NCI-H1417 (cell line): ENCODE data around the gene HARS1.
"Not testable (repeated sequence)": the region's sequence is repeated elsewhere in the genome, so short reads cannot be mapped to it uniquely, and the experiment has no call there.

ENCODE experiments used
- DNase-seq, 3 experiments: peaks; one replicate each; lab custom pipeline; 2025; lab: John Stamatoyannopoulos, UW

The HARS1 gene, protein sequence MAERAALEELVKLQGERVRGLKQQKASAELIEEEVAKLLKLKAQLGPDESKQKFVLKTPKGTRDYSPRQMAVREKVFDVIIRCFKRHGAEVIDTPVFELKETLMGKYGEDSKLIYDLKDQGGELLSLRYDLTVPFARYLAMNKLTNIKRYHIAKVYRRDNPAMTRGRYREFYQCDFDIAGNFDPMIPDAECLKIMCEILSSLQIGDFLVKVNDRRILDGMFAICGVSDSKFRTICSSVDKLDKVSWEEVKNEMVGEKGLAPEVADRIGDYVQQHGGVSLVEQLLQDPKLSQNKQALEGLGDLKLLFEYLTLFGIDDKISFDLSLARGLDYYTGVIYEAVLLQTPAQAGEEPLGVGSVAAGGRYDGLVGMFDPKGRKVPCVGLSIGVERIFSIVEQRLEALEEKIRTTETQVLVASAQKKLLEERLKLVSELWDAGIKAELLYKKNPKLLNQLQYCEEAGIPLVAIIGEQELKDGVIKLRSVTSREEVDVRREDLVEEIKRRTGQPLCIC

DNA sequence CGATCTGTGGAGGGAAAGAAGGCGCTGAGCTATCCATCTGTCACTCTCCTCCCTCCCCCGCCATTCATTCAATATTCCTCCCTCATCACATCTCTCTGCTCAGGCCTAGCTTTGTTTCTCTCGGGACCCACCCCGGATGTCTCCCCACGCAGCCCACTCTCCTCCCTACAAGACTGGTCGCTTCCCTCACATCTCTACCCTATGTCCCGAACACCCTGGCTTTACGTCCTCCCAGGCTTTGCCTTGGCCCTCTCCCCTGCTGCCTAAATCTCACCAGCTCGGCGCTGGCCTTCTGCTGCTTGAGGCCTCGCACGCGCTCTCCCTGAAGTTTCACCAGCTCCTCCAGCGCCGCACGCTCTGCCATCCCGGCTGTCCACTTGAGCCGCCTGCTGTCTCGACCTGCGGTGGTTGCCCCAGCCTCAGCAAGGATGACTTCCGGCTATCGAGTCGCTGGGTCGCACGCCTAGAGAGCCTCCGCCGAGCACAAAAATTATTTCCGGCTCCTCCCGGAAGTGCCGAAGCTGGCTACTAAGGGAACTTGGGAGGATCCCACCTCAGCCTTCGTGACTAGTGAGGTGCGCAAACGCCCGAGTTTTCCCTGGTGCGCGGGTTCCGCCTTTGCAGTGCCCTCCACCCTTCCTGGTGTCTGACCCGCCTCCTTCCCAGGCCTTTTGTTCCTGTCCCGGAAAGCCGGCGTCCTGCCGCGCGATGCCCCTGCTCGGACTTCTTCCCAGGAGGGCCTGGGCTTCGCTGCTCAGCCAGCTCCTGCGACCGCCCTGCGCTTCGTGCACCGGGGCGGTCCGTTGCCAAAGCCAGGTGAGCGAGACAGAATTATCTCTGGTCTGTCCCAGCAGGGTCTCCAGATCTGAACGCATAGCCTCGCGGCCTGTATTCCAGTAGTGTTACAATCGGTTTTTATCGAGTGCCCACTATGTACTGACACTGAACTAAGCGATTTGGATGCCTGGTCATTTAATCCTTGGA lies at the start of gene HARS1, which contains the start of gene HARS2:
TSS of gene HARS1 (minus strand) at position 430 of the 984 bp plus-strand sequence. CDS start at position 364, 66 bp downstream.
TSS of gene HARS2 (plus strand) at position 515 of the 984 bp plus-strand sequence. CDS start at position 709, 194 bp downstream.
- peak; percentile 80 to 92 (median 90) for DNase-seq

DNA sequence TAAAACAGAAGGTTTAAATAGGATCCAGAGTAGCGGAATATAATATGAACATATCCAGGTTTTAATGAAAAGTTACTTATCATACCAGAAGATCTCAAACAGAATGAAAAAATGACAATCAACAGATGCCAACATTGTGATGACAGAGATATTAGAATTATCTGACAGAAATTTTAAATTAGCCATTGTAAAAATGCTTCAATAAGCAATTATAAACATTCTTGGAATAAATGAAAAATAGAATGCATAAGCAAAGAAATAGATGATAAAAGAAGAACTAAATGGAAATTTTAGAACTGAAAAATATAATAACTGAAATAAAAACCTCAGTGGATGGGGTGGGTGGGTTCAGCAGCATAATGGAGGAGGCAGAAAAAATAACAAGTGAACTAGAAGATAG lies 46.3 kb upstream of the HARS1 start:
- DNase-seq: no peak

DNA sequence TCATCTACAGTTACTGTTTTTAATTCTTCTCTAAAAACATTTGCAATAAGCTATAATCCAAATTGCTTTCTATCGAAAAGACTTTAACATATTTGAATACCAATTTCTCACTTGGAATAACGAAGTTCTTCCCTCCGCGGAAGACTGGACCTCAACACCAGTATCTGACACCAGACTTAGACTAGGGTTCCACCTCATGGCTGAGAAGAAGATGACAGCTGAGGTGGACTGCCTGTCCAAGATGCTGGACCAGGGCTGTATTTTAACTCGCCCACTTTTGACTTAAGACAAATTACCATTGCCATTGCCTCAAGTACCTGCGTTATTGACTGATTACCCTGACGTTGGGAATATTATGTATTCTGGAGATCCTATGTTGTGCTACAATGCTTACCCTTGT lies 43.2 kb upstream of the HARS1 start:
- DNase-seq: peak in 1 of 3 experiments; percentile 54

DNA sequence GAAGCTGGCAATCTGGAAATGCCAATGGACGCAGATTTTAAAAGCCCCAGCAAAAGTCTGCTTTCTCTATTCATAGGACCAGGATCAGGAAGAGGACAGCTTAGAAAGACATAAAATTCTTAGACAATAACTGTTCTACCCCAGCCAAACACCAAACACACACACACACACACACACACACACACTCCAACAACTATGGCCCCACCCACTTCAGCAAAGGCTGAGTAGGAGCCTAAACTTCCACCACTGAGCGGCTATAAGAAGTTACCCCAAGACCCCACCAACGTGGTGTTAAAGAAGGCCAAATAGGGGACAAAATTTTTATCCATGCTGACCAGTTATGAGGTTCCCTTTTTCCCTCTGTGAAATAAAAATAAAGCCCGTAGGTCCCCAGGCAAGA lies 41.9 kb upstream of the HARS1 start:
- DNase-seq: no peak

DNA sequence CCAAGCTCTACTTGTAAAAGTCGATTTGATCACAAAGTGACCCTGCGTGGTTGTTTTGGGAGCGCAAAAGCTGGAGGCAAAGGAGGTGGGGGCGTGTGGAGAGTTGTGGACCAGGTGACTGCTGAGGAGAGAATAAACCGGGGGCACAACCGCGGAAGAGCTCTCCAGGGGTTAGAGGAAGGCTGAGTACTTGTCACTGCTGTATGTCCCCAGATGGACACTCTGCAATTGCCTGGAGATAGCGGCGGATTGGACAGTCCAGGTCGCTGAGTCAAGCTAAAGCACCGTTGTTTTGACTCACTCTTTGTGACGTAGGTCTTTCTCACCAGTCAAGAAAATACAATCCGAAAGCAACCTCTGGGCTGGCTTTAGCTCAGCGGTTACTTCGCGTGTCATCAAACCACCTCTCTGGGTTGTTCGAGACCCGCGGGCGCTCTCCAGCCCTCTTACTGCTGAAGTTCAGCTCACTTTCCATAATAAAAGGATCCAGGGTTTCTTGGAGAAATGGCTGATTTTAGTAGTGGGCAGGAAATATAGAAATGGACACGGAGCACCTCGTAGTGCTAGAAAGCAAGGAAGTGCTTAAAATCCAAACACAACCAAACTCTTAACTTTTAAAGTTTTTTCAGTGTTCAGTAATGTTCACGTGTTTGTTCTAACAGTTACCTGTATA lies 34.8 kb upstream of the HARS1 start:
- peak in 2 of 3 experiments; percentile 57 to 83 for DNase-seq

DNA sequence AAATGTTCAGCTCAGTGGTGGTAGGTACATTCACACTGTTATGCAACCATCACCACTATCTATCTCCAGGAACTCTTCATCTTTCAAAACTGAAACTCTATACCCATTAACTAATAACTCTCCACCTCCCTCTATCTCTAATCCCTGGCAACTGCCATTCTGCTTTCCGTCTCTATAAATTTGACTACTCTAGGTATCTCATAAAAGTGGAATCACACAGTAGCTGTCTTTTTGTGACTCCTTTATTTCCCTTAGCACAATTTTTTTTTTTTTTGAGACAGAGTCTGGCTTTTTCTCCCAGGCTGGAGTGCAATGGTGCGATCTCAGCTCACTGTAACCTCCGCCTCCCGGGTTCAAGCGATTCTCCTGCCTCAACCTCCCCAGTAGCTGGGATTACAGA lies 30.2 kb upstream of the HARS1 start:
- not testable (repeated sequence) for DNase-seq

DNA sequence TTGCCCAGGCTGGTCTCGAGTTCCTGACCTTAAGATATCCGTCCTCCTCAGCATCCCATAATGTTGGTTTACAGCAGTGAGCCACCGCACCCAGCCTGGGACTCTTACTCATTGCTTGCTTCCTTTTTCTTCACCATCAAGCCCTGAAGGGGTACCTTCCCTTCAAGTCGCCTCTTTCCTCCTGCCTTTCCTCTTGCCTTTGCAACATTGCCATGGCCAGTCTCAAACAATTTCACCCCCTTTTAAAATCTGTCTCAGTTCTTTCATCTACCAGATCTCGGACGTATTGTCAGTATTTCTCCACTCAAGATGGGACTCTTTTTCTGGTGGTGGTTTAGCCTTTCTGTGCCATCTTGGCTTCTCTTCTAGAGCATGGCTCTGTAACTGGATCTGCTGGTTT lies 29.6 kb upstream of the HARS1 start:
- not testable (repeated sequence) for DNase-seq

DNA sequence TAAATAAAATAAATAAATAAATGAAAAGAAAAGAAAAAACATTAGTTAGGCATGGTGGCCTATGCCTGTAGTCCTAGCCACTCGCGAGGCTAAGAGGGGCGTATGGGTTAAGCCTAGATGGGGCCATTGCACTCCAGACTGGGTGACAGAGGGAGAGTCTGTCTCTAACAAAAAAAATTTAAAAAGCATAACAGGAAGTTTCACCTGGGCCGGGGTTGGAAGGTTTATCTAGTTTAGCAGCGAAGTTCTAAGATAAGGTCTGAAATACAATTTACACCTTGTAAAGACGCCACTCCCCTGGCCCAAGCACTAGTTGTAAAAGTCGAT lies 27.1 kb upstream of the HARS1 start:
- DNase-seq: no peak

DNA sequence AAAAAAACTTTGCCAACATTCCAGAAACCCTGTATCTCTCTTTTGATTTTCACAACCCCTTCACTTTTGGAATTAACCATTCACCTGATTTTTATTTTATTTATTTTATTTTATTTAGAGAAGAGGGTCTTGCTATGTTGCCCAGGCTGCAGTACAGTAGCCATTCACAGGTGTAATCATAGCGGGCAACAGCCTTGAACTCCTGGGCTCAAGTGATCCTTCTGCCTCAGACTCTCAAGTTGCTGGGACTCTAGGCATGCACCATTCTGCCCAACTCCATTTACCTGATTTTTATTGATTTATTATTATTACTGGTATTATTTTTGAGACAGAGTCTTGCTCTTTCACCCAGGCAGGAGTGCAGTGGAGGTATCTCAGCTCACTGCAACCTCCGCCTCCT lies 25.1 kb upstream of the HARS1 start:
- DNase-seq: not testable (repeated sequence)

DNA sequence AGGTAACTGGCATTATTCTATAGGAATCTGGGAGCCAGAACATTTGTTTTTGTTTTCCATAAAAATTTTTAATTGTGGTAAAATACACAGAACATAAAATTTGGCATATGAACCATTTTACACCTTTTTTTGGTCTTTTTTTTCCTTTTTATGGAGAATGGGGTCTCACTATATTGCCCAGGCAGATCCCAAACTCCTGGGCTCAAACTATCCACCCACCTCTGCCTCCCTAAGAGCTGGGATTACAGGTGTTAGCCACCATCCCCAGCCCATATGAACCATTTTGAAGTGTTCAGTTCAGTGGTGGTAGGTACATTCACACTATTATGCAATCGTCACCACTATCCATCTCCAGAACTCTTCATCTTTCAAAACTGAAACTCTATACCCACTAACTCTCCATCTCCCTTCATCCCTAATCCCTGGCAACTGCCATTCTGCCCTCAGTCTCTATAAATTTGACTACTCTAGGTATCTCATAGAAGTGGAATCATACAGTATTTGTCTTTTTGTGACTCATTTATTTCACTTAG lies 22.5 kb upstream of the HARS1 start:
- no peak for DNase-seq

DNA sequence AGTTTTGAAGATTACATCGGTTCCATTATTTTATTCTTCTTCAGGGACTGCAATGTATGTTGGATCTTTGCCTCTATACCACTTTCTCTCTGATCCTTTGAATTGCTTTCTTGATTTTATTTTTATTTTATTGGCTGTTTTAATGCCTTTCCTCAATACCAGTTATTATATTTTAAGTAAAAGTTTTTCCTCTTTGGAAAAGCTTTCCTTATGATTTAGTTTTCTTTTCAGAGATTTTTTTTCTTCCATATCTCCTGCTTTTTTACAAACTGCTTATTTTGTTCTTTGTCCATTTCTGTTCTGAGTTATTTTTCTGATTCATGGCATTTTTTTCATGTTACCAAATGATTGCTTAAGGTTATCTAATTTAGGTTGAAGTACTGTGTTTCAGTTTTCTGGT lies 20.6 kb upstream of the HARS1 start:
- DNase-seq: no peak

DNA sequence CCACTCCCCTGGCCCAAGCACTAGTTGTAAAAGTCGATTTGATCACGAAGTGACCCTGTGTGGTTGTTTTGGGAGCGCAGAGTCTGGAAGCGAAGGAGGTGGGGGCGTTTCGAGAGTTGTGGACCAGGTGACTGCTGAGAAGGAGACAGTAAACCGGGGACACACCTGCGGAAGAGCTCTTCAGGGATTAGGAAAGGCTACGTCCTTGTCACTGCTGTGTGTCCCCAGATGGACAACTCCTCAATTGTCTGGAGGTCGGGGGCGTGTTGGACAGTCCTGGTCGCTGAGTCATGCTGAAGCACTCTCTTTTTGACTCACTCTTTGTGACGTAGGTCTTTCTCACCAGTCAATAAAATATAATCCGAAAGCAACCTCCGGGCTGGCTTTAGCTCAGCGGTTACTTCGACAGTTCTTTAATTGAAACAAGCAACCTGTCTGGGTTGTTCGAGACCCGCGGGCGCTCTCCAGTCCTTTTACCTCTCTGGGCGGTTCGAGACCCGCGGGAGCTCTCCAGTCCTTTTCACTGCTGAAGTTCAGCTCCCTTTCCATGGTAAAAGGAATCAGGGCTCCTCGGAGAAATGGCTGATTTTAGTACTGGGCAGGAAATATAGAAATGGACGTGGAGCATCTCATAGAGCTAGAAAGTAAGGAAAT lies 19.9 kb upstream of the HARS1 start:
- peak in 2 of 3 experiments; percentile 83 to 95 for DNase-seq

DNA sequence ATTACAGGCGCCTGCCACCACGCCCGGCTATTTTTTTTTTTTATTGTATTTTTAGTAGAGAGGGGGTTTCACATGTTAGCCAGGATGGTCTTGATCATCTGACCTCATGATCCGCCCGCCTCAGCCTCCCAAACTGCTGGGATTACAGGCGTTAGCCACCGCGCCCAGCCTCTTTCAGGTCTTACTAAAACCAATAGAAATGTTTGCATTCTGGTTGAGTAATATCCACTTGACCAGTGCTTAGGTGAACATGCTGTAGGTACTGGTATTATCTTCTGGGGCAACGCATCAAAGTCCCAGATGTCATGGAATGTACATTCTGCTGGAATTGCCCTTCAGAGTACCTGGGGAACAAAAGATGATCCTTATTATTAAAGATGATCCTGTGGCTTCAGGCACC lies 17.6 kb upstream of the HARS1 start:
- DNase-seq: not testable (repeated sequence)

DNA sequence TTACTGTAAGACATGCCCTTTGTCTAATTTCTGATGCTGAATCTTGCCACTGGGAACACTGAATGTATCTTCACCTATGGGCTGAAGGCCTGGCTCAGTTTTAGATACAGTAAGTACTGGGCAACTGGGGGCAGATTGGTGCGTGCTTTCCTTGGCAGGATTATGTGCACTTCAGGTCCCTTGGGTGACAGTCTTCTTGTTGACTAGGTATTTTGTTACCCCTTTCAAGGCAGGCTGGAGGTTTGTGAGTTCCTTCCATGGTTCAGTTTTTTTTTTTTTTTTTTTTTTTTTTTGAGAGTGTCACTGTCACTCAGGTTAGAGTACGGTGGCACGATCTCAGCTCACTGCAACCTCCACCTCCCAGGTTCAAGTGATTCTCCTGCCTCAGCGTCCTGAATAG lies 16.6 kb upstream of the HARS1 start:
- no peak for DNase-seq

DNA sequence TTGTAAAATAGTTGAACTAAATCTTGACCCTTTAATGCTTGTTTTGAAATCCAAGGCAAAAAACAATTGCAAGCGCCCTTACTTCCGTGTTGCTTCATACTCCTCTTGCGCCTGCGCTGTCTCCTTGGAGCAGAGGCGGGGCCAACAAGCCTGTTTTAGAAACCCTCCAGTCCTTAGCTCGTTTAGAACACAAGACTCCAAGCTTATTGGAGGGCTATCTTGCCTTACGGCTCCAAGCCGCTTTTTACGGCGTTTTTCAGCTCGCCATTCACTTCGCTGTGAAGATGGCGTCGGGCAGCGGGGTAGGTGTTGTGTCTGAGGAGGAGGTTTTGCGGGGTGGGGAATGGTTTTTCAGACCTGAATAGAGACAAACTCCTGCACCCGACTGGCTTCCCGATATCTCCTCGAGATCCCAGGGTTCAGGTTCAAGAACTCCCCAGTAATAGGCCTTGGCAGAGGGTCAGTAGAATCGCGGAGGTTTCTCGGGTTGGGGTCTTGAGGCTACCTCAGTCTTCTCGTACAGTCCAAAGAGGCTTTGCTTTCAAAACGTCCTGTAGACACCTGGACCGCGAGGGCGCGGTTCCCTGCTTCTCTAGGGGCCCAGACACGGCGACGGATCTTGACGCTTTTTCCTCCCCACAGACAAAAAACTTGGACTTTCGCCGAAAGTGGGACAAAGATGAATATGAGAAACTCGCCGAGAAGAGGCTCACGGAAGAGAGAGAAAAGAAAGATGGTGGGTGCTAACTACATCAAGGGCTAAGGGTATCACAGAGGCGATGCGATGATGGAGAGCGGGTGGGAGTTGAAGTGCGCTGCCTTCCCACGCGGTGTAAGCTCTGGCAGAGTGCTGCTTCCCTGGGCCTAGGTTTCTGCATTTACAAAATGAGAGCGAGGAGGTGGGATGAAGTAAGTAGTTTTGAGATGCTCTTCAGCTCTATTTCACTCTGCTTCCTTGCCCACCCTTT lies 9.3 kb upstream of the HARS1 start, which contains the start of gene ZMAT2:
TSS of gene ZMAT2 (plus strand) at position 271 of the 968 bp plus-strand sequence. CDS start at position 285, 14 bp downstream.
- DNase-seq: peak; percentile 87 to 97 (median 95)

DNA sequence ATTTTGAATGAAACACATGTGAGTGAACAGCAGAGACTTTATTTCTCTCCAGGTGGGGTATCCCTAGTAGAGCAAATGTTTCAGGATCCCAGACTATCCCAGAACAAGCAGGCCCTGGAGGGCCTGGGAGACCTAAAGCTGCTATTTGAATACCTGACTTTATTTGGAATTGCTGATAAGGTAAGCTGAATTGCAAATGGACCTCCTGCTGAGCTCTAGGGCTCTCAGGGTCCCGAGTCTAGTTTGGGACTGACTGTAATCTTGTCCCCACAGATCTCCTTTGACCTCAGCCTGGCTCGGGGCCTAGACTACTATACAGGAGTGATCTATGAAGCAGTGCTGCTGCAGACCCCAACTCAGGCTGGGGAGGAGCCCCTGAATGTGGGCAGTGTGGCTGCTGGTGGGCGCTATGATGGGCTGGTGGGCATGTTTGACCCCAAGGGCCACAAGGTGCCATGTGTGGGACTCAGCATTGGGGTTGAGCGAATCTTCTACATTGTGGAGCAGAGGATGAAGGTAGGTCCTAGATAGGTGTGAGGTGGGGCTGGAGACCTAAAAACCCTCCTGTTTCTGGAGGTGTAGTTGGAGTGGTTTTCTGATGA lies 5.8 kb upstream of the HARS1 start:
- no peak for DNase-seq

DNA sequence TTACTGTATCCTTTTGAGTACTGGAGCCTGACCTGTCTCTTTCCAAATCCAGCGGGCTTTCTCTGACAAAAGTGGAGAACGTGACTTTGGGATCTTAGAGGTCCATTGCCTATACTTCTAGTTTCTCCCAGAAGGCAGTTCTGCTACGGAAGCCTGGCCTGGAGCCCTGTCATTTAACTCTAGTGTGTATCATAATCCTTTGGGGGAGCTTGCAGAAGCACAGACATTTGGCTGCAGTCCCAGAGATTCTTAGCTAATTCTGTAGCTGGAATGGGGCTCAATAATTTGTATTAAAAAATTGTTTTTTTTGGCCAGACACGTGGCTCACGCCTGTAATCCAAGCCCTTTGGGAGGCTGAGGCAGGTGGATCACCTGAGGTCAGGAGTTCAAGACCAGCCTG lies 3.1 kb upstream of the HARS1 start:
- no peak for DNase-seq

DNA sequence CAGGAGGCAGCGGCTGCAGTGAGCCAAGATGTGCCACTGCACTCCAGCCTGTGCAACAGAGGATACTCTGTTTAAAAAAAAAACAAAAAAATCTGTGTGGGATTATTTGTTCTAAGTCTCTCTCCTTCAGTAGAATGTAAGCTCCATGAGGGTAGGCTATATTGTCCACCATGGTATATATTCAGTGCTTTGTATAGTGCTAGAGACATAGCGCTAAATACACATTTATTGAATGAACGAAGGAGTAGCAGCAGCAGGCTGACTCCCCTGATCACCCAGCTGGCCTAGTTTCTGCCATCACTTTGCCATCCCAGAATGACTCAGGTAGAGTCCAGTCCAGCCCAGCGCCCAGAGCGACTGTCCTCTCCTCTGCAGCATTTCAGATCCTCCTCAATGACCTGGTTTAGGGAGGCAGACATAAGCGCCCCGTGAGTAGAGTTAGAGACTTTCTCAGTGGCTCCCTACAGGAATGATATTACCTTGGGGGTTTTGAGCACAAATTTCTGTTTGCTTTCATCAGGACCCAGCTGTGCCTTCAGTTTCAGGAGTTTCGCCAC lies 716 bp downstream of the HARS1 start:
- no peak for DNase-seq

DNA sequence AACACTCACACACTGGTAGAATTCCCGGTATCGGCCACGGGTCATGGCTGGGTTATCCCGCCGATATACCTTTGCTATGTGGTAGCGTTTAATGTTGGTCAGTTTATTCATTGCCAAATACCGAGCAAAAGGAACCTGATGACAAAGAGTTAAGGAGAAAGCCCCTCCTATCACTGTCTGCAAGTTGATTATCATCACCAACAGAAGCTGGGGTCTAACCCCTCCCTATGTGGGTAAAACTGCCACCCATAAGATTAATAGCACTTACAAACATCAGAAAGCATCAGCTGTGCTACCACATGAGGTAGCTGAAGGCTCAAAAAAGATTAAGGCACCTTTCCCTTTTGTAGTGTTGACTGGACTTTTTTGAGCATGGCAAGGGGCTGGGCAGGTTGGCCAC lies 12.2 kb downstream of the HARS1 start:
- DNase-seq: no peak
